ENCODE data around the gene CMTM1.

- no peak for TF ChIP-seq CTCF (IDR thresholded peaks at IDR 0.05)
- no peak for TF ChIP-seq POLR2AphosphoS5 (IDR thresholded peaks at IDR 0.05; ENCODE audit: low read depth, low read length)
These were observed 26.0 kb downstream of the CMTM1 start for GRCh38 chr16:66592241-66592640.

Measured in Panc1 (cell line).